A549 (cell line): Measurements from ENCODE around the gene CD300C. TPM values are rescaled to one million over a fixed set of nuclear protein-coding genes. Genes with fewer than 3 reads are reported as not detected.

Experiments
- ATAC-seq, 2 experiments: fragments of 200-7000 bp in 1 of 2; fragments of >200 bp in 1 of 2; cut with Nextera tagmentation in 1 of 2; cut with Tn5 transposase in 1 of 2; 3 replicates each; pipeline versions ENCODE4 v1.8.0 to v1.9.1; 2018 to 2020; ENCODE audit warnings: mild to moderate bottlenecking in 1 of 2, moderate library complexity in 1 of 2
- CTCF ChIA-PET: fragments of 300-600 bp; sonication (Branson Sonifier 250); formaldehyde crosslinking; extraction: SDS; loops from one replicate; lab custom pipeline; 2021; ENCODE audit warnings: antibody characterized with exemption, inconsistent platforms; lab: Yijun Ruan, JAX
- POLR2A ChIA-PET: fragments of 350-600 bp; formaldehyde crosslinking; extraction: SDS; loops from one replicate; lab custom pipeline; 2021; ENCODE audit warnings: antibody characterized with exemption, inconsistent platforms; lab: Yijun Ruan, JAX
- DNase-seq, 2 experiments: peaks; one replicate each; pipeline versions ENCODE4 v3.0.0 to v3.0.0-alpha.2; 2011 to 2016; ENCODE audit warnings: low read depth in 1 of 2, low spot score in 1 of 2
- FAIRE-seq: peaks from 2 replicates; lab custom pipeline; 2011; peaks lifted over from hg19 to GRCh38; lab: Jason Lieb, UNC
- H3K27ac ChIP-seq, 2 experiments: fragments of >200 bp; sonication (Bioruptor Twin); formaldehyde crosslinking; 3 replicates each; pipeline ENCODE4 v1.5.1; 2016 to 2017
- H3K4me1 ChIP-seq: fragments of >200 bp; sonication (Bioruptor Twin); formaldehyde crosslinking; 3 replicates; pipeline ENCODE4 v1.6.1; 2016
- H3K4me2 ChIP-seq: fragments of >200 bp; sonication (Bioruptor Twin); formaldehyde crosslinking; 3 replicates; pipeline ENCODE4 v1.6.1; 2016
- H3K4me3 ChIP-seq: fragments of >200 bp; sonication (Bioruptor Twin); formaldehyde crosslinking; 3 replicates; pipeline ENCODE4 v1.5.1; 2016
- H3K9me3 ChIP-seq: fragments of >200 bp; sonication (Bioruptor Twin); formaldehyde crosslinking; 3 replicates; pipeline ENCODE4 v1.6.1; 2016
- BHLHE40 ChIP-seq: IDR thresholded peaks from 2 replicates; pipeline ENCODE4 v1.6.1; 2012; ENCODE audit warnings: low read depth, low read length, inconsistent platforms
- CBX2 ChIP-seq: fragments of 200-600 bp; sonication (generic); IDR thresholded peaks from 2 replicates; pipeline ENCODE4 v1.6.1; 2016; ENCODE audit warnings: low read depth, mild to moderate bottlenecking, borderline replicate concordance
- CBX8 ChIP-seq: fragments of 200-600 bp; sonication (generic); IDR thresholded peaks from 2 replicates; pipeline ENCODE4 v1.6.1; 2016
- CHD2 ChIP-seq: fragments of 150-350 bp; IDR thresholded peaks from 2 replicates; pipeline ENCODE4 v1.6.1; 2014; ENCODE audit warnings: low read length; ENCODE audit not compliant: partially characterized antibody
- EP300 ChIP-seq, 2 experiments: fragments of >200 bp; sonication (Bioruptor Twin); formaldehyde crosslinking; IDR thresholded peaks; 2 replicates in 1 of 2; 3 replicates in 1 of 2; pipeline ENCODE4 v1.6.1; 2016 to 2017
- ESRRA ChIP-seq: fragments of 150-350 bp; IDR thresholded peaks from 2 replicates; pipeline ENCODE4 v1.6.1; 2014; ENCODE audit warnings: mild to moderate bottlenecking, low read length, borderline replicate concordance
- FOSB ChIP-seq: fragments of 250-450 bp; sonication (Bioruptor Pico); IDR thresholded peaks from 2 replicates; pipeline ENCODE4 v1.5.0; 2020; ENCODE audit warnings: mild to moderate bottlenecking, moderate library complexity
- FOXS1 ChIP-seq: fragments of 250-450 bp; sonication (Bioruptor Pico); IDR thresholded peaks from 2 replicates; pipeline ENCODE4 v1.5.0; 2020; ENCODE audit warnings: mild to moderate bottlenecking, moderate library complexity
- HEYL ChIP-seq: fragments of 250-450 bp; sonication (Bioruptor Pico); IDR thresholded peaks from 2 replicates; pipeline ENCODE4 v1.8.0; 2021; ENCODE audit warnings: mild to moderate bottlenecking, moderate library complexity
- HOXA7 ChIP-seq: fragments of 250-450 bp; sonication (Bioruptor Pico); IDR thresholded peaks from 2 replicates; pipeline ENCODE4 v1.5.0; 2020; ENCODE audit warnings: mild to moderate bottlenecking, moderate library complexity
- HOXB13 ChIP-seq: fragments of 250-450 bp; sonication (Bioruptor Pico); IDR thresholded peaks from 2 replicates; pipeline ENCODE4 v1.5.0; 2020; ENCODE audit warnings: low read depth, mild to moderate bottlenecking, moderate library complexity
- JUNB ChIP-seq: fragments of >200 bp; sonication (Bioruptor Twin); formaldehyde crosslinking; IDR thresholded peaks from 2 replicates; pipeline ENCODE4 v1.6.1; 2016
- MAFK ChIP-seq: fragments of 450-650 bp; IDR thresholded peaks from 2 replicates; pipeline ENCODE4 v1.6.1; 2014; ENCODE audit not compliant: partially characterized antibody
- POLR2A ChIP-seq: IDR thresholded peaks from 2 replicates; pipeline ENCODE4 v1.6.1; 2012; ENCODE audit warnings: mild to moderate bottlenecking, low read length
- RARB ChIP-seq: fragments of 250-450 bp; sonication (Bioruptor Pico); IDR thresholded peaks from 2 replicates; pipeline ENCODE4 v1.8.0; 2021; ENCODE audit warnings: mild to moderate bottlenecking, moderate library complexity
- RCOR1 ChIP-seq: fragments of 150-350 bp; IDR thresholded peaks from 2 replicates; pipeline ENCODE4 v1.6.1; 2014; ENCODE audit warnings: antibody characterized with exemption, low read length, low read depth
- RFX5 ChIP-seq: fragments of 450-650 bp; IDR thresholded peaks from 2 replicates; pipeline ENCODE4 v1.7.1; 2014; ENCODE audit warnings: antibody characterized with exemption, mild to moderate bottlenecking, moderate library complexity
- RNF2 ChIP-seq: fragments of 200-600 bp; sonication (generic); IDR thresholded peaks from 2 replicates; pipeline ENCODE4 v1.6.1; 2016; ENCODE audit warnings: low read depth, mild to moderate bottlenecking, antibody characterized with exemption, moderate library complexity, borderline replicate concordance
- TP53 ChIP-seq: fragments of 250-450 bp; sonication (Bioruptor Pico); IDR thresholded peaks from 2 replicates; pipeline ENCODE4 v1.5.0; 2021; ENCODE audit warnings: mild to moderate bottlenecking, moderate library complexity
- ZNF302 ChIP-seq: fragments of 250-450 bp; sonication (Bioruptor Pico); IDR thresholded peaks from 2 replicates; pipeline ENCODE4 v1.9.0; 2021; ENCODE audit warnings: inconsistent platforms, mild to moderate bottlenecking, moderate library complexity
- ZSCAN20 ChIP-seq: fragments of 250-450 bp; sonication (Bioruptor Pico); IDR thresholded peaks from 2 replicates; pipeline ENCODE4 v1.8.0; 2022; ENCODE audit warnings: mild to moderate bottlenecking, moderate library complexity
- WGBS: methylation state at CpG from one replicate; pipeline ENCODE4 v1.1.6; 2017; ENCODE audit errors: missing lambda C conversion rate; 5-methylcytosine and 5-hydroxymethylcytosine counted together
- polyA minus RNA-seq: library from RNA; depleted of rRNA, polyadenylated mRNA; stranded (reverse); fragments of >200 nt; gene quantifications from 2 replicates; pipeline ENCODE4 v1.2.3, GENCODE V29; 2011; rRNA and poly(A)+ RNA removed
- polyA plus RNA-seq, 4 experiments: library from polyadenylated mRNA; depleted of rRNA in 3 of 4; stranded (reverse); fragments of >200 nt; fragmentation: RNase III in 1 of 4; extraction: RNeasy Plus Mini Kit Qiagen cat#74134 plus additional on column Dnase treatment in 1 of 4; gene quantifications; 2 replicates in 3 of 4; 3 replicates in 1 of 4; pipeline ENCODE4 v1.2.3, GENCODE V29; 2011 to 2017
- TF ChIP-seq, protein P1 (sequence below): fragments of 250-450 bp; sonication (Bioruptor Pico); IDR thresholded peaks from 2 replicates; pipeline ENCODE4 v1.5.0; 2021; ENCODE audit warnings: mild to moderate bottlenecking, moderate library complexity, borderline replicate concordance
- TF ChIP-seq, protein P2 (sequence below): fragments of 450-650 bp; IDR thresholded peaks from 2 replicates; pipeline ENCODE4 v1.6.1; 2014; ENCODE audit warnings: antibody characterized with exemption
- TF ChIP-seq, protein P3 (sequence below): fragments of >200 bp; sonication (Bioruptor Twin); formaldehyde crosslinking; IDR thresholded peaks from 3 replicates; pipeline ENCODE4 v1.6.1; 2016

The CD300C gene
- polyA plus RNA-seq (2011; rRNA removed) (0.05 TPM in 1 of 2 replicates, not detected in the other), polyA plus RNA-seq (2017; fragmentation: RNase III; extraction: RNeasy Plus Mini Kit Qiagen cat#74134 plus additional on column Dnase treatment) (0.08 TPM in 1 of 3 replicates, not detected in the others), polyA minus RNA-seq (not detected in 2 replicates)
- polyA plus RNA-seq (2012; cell fraction: cytosol; rRNA removed), result 0.05 and 0.06 TPM in 2 replicates
- 0.10 and 0.11 TPM in 2 replicates for polyA plus RNA-seq (2012; cell fraction: nucleus; rRNA removed)

DNA sequence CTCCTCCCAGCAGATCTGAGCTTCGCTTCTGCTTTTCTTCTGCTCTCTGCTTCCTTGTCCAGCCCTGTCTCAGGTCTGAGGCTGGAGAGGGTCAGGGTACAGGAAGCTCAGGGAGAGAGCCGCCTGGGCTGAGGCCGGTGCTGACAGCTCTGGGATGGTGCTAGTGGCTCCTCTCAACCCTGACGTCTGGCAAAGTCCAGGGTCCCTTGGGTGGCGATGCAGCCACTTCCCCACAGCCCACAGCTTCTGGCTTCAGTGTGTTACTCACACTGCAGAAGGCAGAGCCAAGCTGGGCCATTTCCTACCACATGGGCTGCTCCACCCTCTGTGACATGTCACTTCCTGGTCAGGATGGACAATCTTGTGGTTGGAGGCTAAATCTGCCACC is at the start of gene CD300C:
CD300C (minus strand) TSS at position 273 of the 388 bp plus-strand sequence. CDS start 333 bp downstream, outside the sequence.
- Histone ChIP-seq H3K4me3 (no peak within 1 kb of the TSS), H3K9me3 (no peaks in the 10 kb centered on the region), H3K4me2 (no peak within 1 kb of the TSS), H3K27ac (no peak within 1 kb of the TSS), H3K4me1 (no peaks in the 10 kb centered on the region)
- no peak for FAIRE-seq
- ChIA-PET CTCF (interaction anchor here (0.7 to 1.3 kb wide), 5 partner anchors 20 to 166 kb away, joined by 3 to 7 read pairs (median 4); no protein-coding TSS in a partner anchor), POLR2A (no interaction called here)
- TF ChIP-seq HOXA7 (CRISPR knock-in tag), result no peak
- no peak for TF ChIP-seq ZNF302 (CRISPR knock-in tag)
- TF ChIP-seq RNF2, result no peak
- TF ChIP-seq, protein P1, sequence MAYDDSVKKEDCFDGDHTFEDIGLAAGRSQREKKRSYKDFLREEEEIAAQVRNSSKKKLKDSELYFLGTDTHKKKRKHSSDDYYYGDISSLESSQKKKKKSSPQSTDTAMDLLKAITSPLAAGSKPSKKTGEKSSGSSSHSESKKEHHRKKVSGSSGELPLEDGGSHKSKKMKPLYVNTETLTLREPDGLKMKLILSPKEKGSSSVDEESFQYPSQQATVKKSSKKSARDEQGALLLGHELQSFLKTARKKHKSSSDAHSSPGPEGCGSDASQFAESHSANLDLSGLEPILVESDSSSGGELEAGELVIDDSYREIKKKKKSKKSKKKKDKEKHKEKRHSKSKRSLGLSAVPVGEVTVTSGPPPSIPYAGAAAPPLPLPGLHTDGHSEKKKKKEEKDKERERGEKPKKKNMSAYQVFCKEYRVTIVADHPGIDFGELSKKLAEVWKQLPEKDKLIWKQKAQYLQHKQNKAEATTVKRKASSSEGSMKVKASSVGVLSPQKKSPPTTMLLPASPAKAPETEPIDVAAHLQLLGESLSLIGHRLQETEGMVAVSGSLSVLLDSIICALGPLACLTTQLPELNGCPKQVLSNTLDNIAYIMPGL (CRISPR knock-in tag), result no peak
- no peak for TF ChIP-seq CBX2
- TF ChIP-seq RARB (CRISPR knock-in tag), result no peak
- TF ChIP-seq, protein P2, sequence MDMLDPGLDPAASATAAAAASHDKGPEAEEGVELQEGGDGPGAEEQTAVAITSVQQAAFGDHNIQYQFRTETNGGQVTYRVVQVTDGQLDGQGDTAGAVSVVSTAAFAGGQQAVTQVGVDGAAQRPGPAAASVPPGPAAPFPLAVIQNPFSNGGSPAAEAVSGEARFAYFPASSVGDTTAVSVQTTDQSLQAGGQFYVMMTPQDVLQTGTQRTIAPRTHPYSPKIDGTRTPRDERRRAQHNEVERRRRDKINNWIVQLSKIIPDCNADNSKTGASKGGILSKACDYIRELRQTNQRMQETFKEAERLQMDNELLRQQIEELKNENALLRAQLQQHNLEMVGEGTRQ, result no peak
- TF ChIP-seq ESRRA, result no peak
- no peak for TF ChIP-seq FOSB
- no peak for TF ChIP-seq ZSCAN20
- no peak for TF ChIP-seq RCOR1
- TF ChIP-seq TP53 (CRISPR knock-in tag), result no peak
- no peak for DNase-seq
- 68% methylated on average over 5 of the region's 5 CpGs for WGBS
- peak in 1 of 2 experiments; percentile 37; a peak in 3 of 6 replicates for ATAC-seq

DNA sequence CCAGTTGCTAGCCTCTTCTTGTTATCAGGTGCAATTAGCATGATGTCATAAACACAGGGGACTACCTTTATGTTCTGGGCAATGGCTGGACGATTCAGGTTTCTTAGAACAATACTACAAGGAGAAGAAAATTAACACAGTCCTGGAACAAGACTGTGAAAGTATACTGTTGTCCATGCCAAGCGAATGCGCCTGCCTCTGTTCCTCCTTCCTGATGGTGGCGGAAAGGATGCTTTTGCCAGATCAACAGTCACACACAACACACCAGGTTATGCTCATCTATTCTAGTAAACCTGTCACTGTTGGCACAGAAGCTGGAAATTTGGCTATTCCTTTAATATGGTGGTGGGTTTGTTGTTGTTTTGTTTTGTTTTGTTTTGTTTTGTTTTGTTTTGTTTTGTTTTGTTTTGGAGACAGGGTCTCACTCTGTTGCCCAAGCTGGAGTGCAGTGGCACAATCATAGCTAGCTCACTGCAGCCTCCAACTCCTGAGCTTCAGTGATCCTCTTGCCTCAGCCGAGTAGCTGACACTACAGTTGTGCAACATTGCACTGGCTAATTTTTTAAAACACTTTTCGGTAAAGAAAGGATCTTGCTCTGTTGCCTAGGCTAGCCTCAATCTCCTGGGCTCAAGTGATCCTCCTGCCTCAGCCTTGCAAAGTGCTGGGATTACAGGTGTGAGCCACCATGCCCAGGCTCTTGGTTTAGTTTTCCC is 49.3 kb upstream of the CD300C start:
- Histone ChIP-seq H3K27ac (no peak overlapping the region), H3K4me2 (no peak overlapping the region), H3K9me3 (peaks cover 3% of the 10 kb centered on the region; the same call in 1 of the 3 replicates), H3K4me1 (0 out of 3 replicates have a peak, but pooled peaks cover 3% of the 10 kb centered on the region), H3K4me3 (no peak overlapping the region)
- TF ChIP-seq MAFK, result no peak
- no peak for TF ChIP-seq JUNB
- no peak for TF ChIP-seq FOXS1 (CRISPR knock-in tag)
- TF ChIP-seq ESRRA, result no peak
- TF ChIP-seq CHD2, result no peak
- TF ChIP-seq HEYL (CRISPR knock-in tag), result no peak
- TF ChIP-seq, protein P3, sequence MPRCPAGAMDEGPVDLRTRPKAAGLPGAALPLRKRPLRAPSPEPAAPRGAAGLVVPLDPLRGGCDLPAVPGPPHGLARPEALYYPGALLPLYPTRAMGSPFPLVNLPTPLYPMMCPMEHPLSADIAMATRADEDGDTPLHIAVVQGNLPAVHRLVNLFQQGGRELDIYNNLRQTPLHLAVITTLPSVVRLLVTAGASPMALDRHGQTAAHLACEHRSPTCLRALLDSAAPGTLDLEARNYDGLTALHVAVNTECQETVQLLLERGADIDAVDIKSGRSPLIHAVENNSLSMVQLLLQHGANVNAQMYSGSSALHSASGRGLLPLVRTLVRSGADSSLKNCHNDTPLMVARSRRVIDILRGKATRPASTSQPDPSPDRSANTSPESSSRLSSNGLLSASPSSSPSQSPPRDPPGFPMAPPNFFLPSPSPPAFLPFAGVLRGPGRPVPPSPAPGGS, result no peak
- no peak for TF ChIP-seq BHLHE40
- no peak for TF ChIP-seq RFX5
- TF ChIP-seq EP300 (IDR thresholded peaks at IDR 0.05), result no peak
- no peak for TF ChIP-seq HOXB13 (CRISPR knock-in tag)
- no peak for TF ChIP-seq CBX8
- TF ChIP-seq POLR2A, result no peak
- WGBS, result 49% methylated on average over 6 of the region's 6 CpGs
- DNase-seq, result no peak
- FAIRE-seq, result no peak
- ChIA-PET CTCF (interaction anchor here (0.6 to 15.1 kb wide), 8 partner anchors 7 to 226 kb away, joined by 3 to 142 read pairs (median 4); partner anchors contain the start of genes CD300H, GPR142 and RAB37), POLR2A (interaction anchor here (0.5 kb wide), 1 partner anchor 152 kb away, joined by 3 read pairs; no protein-coding TSS in a partner anchor)
- ATAC-seq, result no peak
